Neuronal stem cell (in vitro differentiated cells): Measurements from ENCODE around the gene SP6.
A peak's percentile ranks its signal among the peaks of the same experiment; 100 is the strongest.

Experiments
- DNase-seq: peaks from one replicate; pipeline ENCODE4 v3.0.0-alpha.2; 2013; ENCODE audit warnings: low spot score
- H2AFZ ChIP-seq: one replicate; pipeline ENCODE4 v1.6.1; 2013; ENCODE audit warnings: mild to moderate bottlenecking, low read length, inconsistent platforms
- H2AK5ac ChIP-seq: 2 replicates; pipeline ENCODE4 v1.6.1; 2013; ENCODE audit warnings: low read depth, mild to moderate bottlenecking, inconsistent platforms, low read length, moderate library complexity, mixed read lengths
- H2BK120ac ChIP-seq: 2 replicates; pipeline ENCODE4 v1.6.1; 2013; ENCODE audit warnings: low read depth, mild to moderate bottlenecking, inconsistent platforms, low read length, moderate library complexity, mixed read lengths
- H2BK12ac ChIP-seq: one replicate; pipeline ENCODE4 v1.6.1; 2013; ENCODE audit warnings: low read length, inconsistent platforms
- H2BK15ac ChIP-seq: 2 replicates; pipeline ENCODE4 v1.6.1; 2013; ENCODE audit warnings: mild to moderate bottlenecking, low read length, inconsistent platforms, mixed read lengths
- H2BK5ac ChIP-seq: one replicate; pipeline ENCODE4 v1.6.1; 2013; ENCODE audit warnings: inconsistent platforms, mild to moderate bottlenecking, low read length, moderate library complexity
- H3K14ac ChIP-seq: one replicate; pipeline ENCODE4 v1.6.1; 2013; ENCODE audit warnings: low read length, inconsistent platforms
- H3K18ac ChIP-seq: 2 replicates; pipeline ENCODE4 v1.6.1; 2013; ENCODE audit warnings: low read length, inconsistent platforms
- H3K23ac ChIP-seq: 2 replicates; pipeline ENCODE4 v1.6.1; 2013; ENCODE audit warnings: low read depth, mild to moderate bottlenecking, mixed read lengths, low read length, inconsistent platforms; ENCODE audit not compliant: poor library complexity
- H3K27ac ChIP-seq: replicated peaks from 3 replicates; pipeline ENCODE4 v1.5.1; 2013; ENCODE audit warnings: low read length, inconsistent platforms
- H3K27me3 ChIP-seq, 3 experiments: 2 replicates each; pipeline ENCODE4 v1.6.1; 2013; ENCODE audit warnings: low read length in 3 of 3, mild to moderate bottlenecking in 2 of 3, inconsistent platforms in 1 of 3, low read depth in 1 of 3, mixed read lengths in 1 of 3, moderate library complexity in 1 of 3; ENCODE audit not compliant: control insufficient read depth in 3 of 3, insufficient read depth in 3 of 3
- H3K36me3 ChIP-seq, 2 donors: replicated peaks in 1 of 2; 2 replicates each; pipeline ENCODE4 v1.6.1; 2013; ENCODE audit warnings: low read length in 2 of 2; ENCODE audit not compliant: control insufficient read depth in 2 of 2, insufficient read depth in 2 of 2
- H3K4ac ChIP-seq: 2 replicates; pipeline ENCODE4 v1.6.1; 2013; ENCODE audit warnings: inconsistent platforms, mild to moderate bottlenecking, low read length, moderate library complexity
- H3K4me1 ChIP-seq, 2 donors: 1 replicate in 1 of 2; 2 replicates in 1 of 2; pipeline ENCODE4 v1.6.1; 2013; ENCODE audit warnings: low read length in 2 of 2, low read depth in 1 of 2; ENCODE audit not compliant: control insufficient read depth in 2 of 2, insufficient read depth in 1 of 2
- H3K4me2 ChIP-seq: one replicate; pipeline ENCODE4 v1.6.1; 2013; ENCODE audit warnings: mild to moderate bottlenecking, low read length, inconsistent platforms; ENCODE audit not compliant: insufficient read depth, poor library complexity, severe bottlenecking
- H3K4me3 ChIP-seq, 2 donors: 2 replicates each; pipeline ENCODE4 v1.5.1; 2013; ENCODE audit warnings: low read length in 2 of 2, mild to moderate bottlenecking in 2 of 2, inconsistent platforms in 1 of 2, moderate library complexity in 1 of 2
- H3K79me1 ChIP-seq: one replicate; pipeline ENCODE4 v1.6.1; 2013; ENCODE audit warnings: low read depth, mild to moderate bottlenecking, inconsistent platforms, low read length, moderate library complexity
- H3K9ac ChIP-seq: one replicate; pipeline ENCODE4 v1.6.1; 2013; ENCODE audit warnings: mild to moderate bottlenecking, low read depth, low read length, inconsistent platforms; ENCODE audit not compliant: poor library complexity
- H3K9me3 ChIP-seq, 2 donors: replicated peaks in 1 of 2; 2 replicates each; pipeline versions ENCODE3 to v1.6.1; 2013; ENCODE audit warnings: low read length in 2 of 2, mild to moderate bottlenecking in 2 of 2, inconsistent platforms in 1 of 2, low read depth in 1 of 2, mixed read lengths in 1 of 2, moderate library complexity in 1 of 2; ENCODE audit not compliant: control insufficient read depth in 2 of 2, insufficient read depth in 1 of 2
- H4K8ac ChIP-seq: one replicate; pipeline ENCODE4 v1.6.1; 2013; ENCODE audit warnings: low read depth, mild to moderate bottlenecking, inconsistent platforms, low read length, moderate library complexity
- H4K91ac ChIP-seq: one replicate; pipeline ENCODE4 v1.6.1; 2013; ENCODE audit warnings: low read length, low read depth, mild to moderate bottlenecking, inconsistent platforms; ENCODE audit not compliant: poor library complexity
- WGBS, 2 donors: extraction: QIAGEN DNeasy Blood & Tissue Kit; methylation state at CpG; one replicate each; pipeline ENCODE4 v1.1.7; 2013; ENCODE audit warnings: missing lambda C conversion rate in 2 of 2, mixed read lengths in 1 of 2; ENCODE audit not compliant: insufficient read length in 2 of 2, insufficient replicate concordance in 1 of 2; ENCODE audit errors: extremely low coverage in 2 of 2; 5-methylcytosine and 5-hydroxymethylcytosine counted together

The SP6 gene

GRCh38 chr17:47896672-47897490, 45.9 kb upstream of the SP6 start:
- Histone ChIP-seq H3K79me1 (peaks cover 5% of the 10 kb centered on the region), H3K36me3 (peaks cover 0 to 25% of the 10 kb centered on the region in 2 donors), H3K4me3 (peak overlapping the region; percentile 90 to 97), H3K4me2 (peak overlapping the region; percentile 95), H3K14ac (no peak overlapping the region), H2BK5ac (peak overlapping the region; percentile 76), H3K9me3 (no peaks in the 10 kb centered on the region), H3K23ac (peak overlapping the region; percentile 96), H2AFZ (peak overlapping the region; percentile 91), H3K4ac (no peak overlapping the region), H2BK120ac (no peak overlapping the region), H4K8ac (no peak overlapping the region), H2BK12ac (no peak overlapping the region), H2AK5ac (peak overlapping the region; percentile 78), H2BK15ac (no peak overlapping the region), H3K18ac (peak overlapping the region; percentile 95), H3K27ac (no peak overlapping the region), H4K91ac (peak overlapping the region; percentile 85), H3K27me3 (no peaks in the 10 kb centered on the region), H3K9ac (peak overlapping the region; percentile 97), H3K4me1 (peaks cover 11 to 13% of the 10 kb centered on the region in 2 donors)
- no peak for DNase-seq
- no CpG with 5 or more reads among the region's 22 CpGs for WGBS, 2 donors

GRCh38 chr17:47895856-47896671, 45.1 kb upstream of the SP6 start, which contains the start of gene SP2:
SP2 (plus strand) TSS chr17:47896236; CDS start chr17:47896287, 51 bp downstream.
- Histone ChIP-seq H3K14ac (no peak within 1 kb of the TSS), H3K23ac (peak within 1 kb of the TSS; percentile 96), H3K4me1 (peaks cover 6 to 7% of the 10 kb centered on the region in 2 donors), H3K27me3 (no peaks in the 10 kb centered on the region), H3K79me1 (peaks cover 3% of the 10 kb centered on the region), H3K4me2 (peak within 1 kb of the TSS; percentile 95), H3K4ac (no peak within 1 kb of the TSS), H4K91ac (peak within 1 kb of the TSS; percentile 85), H3K9ac (peak within 1 kb of the TSS; percentile 97), H2BK15ac (no peak within 1 kb of the TSS), H3K4me3 (peak within 1 kb of the TSS; percentile 90 to 97), H2BK120ac (no peak within 1 kb of the TSS), H3K27ac (peak within 1 kb of the TSS; percentile 68), H2BK5ac (peak within 1 kb of the TSS; percentile 76), H3K9me3 (no peaks in the 10 kb centered on the region), H2AK5ac (peak within 1 kb of the TSS; percentile 78), H4K8ac (no peak within 1 kb of the TSS), H3K36me3 (peaks cover 0 to 25% of the 10 kb centered on the region in 2 donors), H2AFZ (peak within 1 kb of the TSS; percentile 91), H2BK12ac (no peak within 1 kb of the TSS), H3K18ac (peak within 1 kb of the TSS; percentile 98)
- no CpG with 5 or more reads among the region's 70 CpGs for WGBS, 2 donors
- peak; percentile 100 for DNase-seq

- no CpG with 5 or more reads among the region's 25 CpGs for WGBS, 2 donors
- Histone ChIP-seq H2BK120ac (no peak overlapping the region), H3K4me3 (peak overlapping the region; percentile 67 to 85), H2AK5ac (no peak overlapping the region), H2AFZ (peak overlapping the region; percentile 78), H3K23ac (peak overlapping the region; percentile 15), H4K91ac (no peak overlapping the region), H3K36me3 (peaks cover 0 to 25% of the 10 kb centered on the region in 2 donors), H2BK15ac (no peak overlapping the region), H2BK5ac (no peak overlapping the region), H3K27me3 (no peaks in the 10 kb centered on the region), H3K18ac (peak overlapping the region; percentile 5), H3K9me3 (no peaks in the 10 kb centered on the region), H3K4ac (no peak overlapping the region), H3K27ac (no peak overlapping the region), H3K9ac (peak overlapping the region; percentile 89), H3K79me1 (peaks cover 3% of the 10 kb centered on the region), H3K4me2 (peak overlapping the region; percentile 78), H3K4me1 (peaks cover 6 to 7% of the 10 kb centered on the region in 2 donors), H4K8ac (no peak overlapping the region), H3K14ac (no peak overlapping the region), H2BK12ac (no peak overlapping the region)
- DNase-seq = no peak
Observed at GRCh38 chr17:47895347-47895855, 44.4 kb upstream of the SP6 start.
